ENCODE measurements around the gene ATXN2. TPM values are rescaled to one million over a fixed set of nuclear protein-coding genes. Genes with fewer than 3 reads are reported as not detected.

ATXN2 gene
- total RNA-seq, 1 donor from 2014 or later, result 23.2 TPM

- DNase-seq (ENCODE audit: low spot score) (no peak), ATAC-seq (no peak)
These were observed 156.6 kb downstream of the ATXN2 start for GRCh38 chr12:111442301-111443045.

GRCh38 chr12:111441107-111441928 is 157.8 kb downstream of the ATXN2 start:
- no peak for DNase-seq (ENCODE audit: low spot score)
- no peak for ATAC-seq

- ATAC-seq (no peak), DNase-seq (ENCODE audit: low spot score) (no peak)
These were observed 158.5 kb downstream of the ATXN2 start for GRCh38 chr12:111440631-111441030.

- DNase-seq (ENCODE audit: low spot score), result no peak
- no peak for ATAC-seq
These were observed 159.0 kb downstream of the ATXN2 start for GRCh38 chr12:111440152-111440551.

- ATAC-seq, result no peak
- no peak for DNase-seq (ENCODE audit: low spot score)
These were observed 159.4 kb downstream of the ATXN2 start for GRCh38 chr12:111439657-111440151.

- ATAC-seq (no peak), DNase-seq (ENCODE audit: low spot score) (no peak)
These were observed 160.6 kb downstream of the ATXN2 start for GRCh38 chr12:111438481-111438880.

- no peak for DNase-seq (ENCODE audit: low spot score)
- no peak for ATAC-seq
These were observed 161.2 kb downstream of the ATXN2 start for GRCh38 chr12:111437816-111438454.

GRCh38 chr12:111436811-111437210 is 162.3 kb downstream of the ATXN2 start:
- ATAC-seq (no peak), DNase-seq (ENCODE audit: low spot score) (no peak)

GRCh38 chr12:111436266-111436665 is 162.8 kb downstream of the ATXN2 start:
- DNase-seq (ENCODE audit: low spot score) (no peak), ATAC-seq (no peak)

- peak; percentile 31 for ATAC-seq
- no peak for DNase-seq (ENCODE audit: low spot score)
These were observed 163.4 kb downstream of the ATXN2 start for GRCh38 chr12:111435661-111436201.

GRCh38 chr12:111434680-111435338 is 164.3 kb downstream of the ATXN2 start:
- DNase-seq (ENCODE audit: low spot score), result peak; percentile 86
- peak; percentile 65 for ATAC-seq

GRCh38 chr12:111434049-111434448 is 165.1 kb downstream of the ATXN2 start:
- ATAC-seq (no peak), DNase-seq (ENCODE audit: low spot score) (no peak)

- ATAC-seq (no peak), DNase-seq (ENCODE audit: low spot score) (no peak)
These were observed 167.3 kb downstream of the ATXN2 start for GRCh38 chr12:111431772-111432171.

- ATAC-seq (peak; percentile 33), DNase-seq (ENCODE audit: low spot score) (peak; percentile 77)
These were observed 168.4 kb downstream of the ATXN2 start for GRCh38 chr12:111430433-111431353.

GRCh38 chr12:111429828-111430432 is 169.2 kb downstream of the ATXN2 start:
- DNase-seq (ENCODE audit: low spot score) (peak; percentile 51), ATAC-seq (peak; percentile 3)

GRCh38 chr12:111428728-111429175 is 170.4 kb downstream of the ATXN2 start:
- DNase-seq (ENCODE audit: low spot score) (peak; percentile 66), ATAC-seq (peak; percentile 4)

GRCh38 chr12:111428081-111428727 is 170.9 kb downstream of the ATXN2 start:
- ATAC-seq (no peak), DNase-seq (ENCODE audit: low spot score) (no peak)

GRCh38 chr12:111427417-111428074 is 171.6 kb downstream of the ATXN2 start:
- DNase-seq (ENCODE audit: low spot score) (no peak), ATAC-seq (no peak)

All from left lobe of liver (tissue), 2 donors.